ENCODE data around the gene KLK10.

DNA sequence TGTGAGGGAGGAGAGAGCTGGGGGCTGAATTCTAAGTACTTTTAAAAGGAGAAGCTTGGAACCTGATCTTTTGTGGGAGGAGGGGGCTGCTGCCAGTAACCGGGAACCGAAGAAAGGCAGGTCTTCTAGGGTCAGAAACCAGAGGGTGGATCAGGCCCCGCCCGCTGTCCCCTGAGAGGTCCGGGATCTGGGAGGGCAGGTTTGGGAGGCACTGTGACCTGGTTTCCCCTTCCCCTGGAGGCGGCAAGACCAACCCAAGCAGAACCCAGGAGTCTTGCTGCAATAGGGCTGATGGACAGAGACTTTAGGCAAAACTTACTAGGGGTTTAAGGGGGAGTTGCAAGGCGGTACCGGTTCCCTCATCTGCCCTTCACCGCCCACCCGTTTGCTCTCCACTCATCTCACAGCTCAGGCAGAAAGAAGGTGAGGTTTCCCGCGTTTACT, 17.4 kb downstream of the KLK10 start:
- TF ChIP-seq, protein P1, sequence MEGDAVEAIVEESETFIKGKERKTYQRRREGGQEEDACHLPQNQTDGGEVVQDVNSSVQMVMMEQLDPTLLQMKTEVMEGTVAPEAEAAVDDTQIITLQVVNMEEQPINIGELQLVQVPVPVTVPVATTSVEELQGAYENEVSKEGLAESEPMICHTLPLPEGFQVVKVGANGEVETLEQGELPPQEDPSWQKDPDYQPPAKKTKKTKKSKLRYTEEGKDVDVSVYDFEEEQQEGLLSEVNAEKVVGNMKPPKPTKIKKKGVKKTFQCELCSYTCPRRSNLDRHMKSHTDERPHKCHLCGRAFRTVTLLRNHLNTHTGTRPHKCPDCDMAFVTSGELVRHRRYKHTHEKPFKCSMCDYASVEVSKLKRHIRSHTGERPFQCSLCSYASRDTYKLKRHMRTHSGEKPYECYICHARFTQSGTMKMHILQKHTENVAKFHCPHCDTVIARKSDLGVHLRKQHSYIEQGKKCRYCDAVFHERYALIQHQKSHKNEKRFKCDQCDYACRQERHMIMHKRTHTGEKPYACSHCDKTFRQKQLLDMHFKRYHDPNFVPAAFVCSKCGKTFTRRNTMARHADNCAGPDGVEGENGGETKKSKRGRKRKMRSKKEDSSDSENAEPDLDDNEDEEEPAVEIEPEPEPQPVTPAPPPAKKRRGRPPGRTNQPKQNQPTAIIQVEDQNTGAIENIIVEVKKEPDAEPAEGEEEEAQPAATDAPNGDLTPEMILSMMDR (IDR thresholded peaks at IDR 0.05 in 8 of 11, conservative IDR thresholded peaks at IDR 0.05 in 3 of 11), result no peak
- no peak for TF ChIP-seq POLR2AphosphoS5 (IDR thresholded peaks at IDR 0.05)
- TF ChIP-seq POLR2A (IDR thresholded peaks at IDR 0.05), result no peak

Measured in spleen (tissue), 7 donors.